Measurements from ENCODE around the gene TSPAN18.

The TSPAN18 gene

DNA sequence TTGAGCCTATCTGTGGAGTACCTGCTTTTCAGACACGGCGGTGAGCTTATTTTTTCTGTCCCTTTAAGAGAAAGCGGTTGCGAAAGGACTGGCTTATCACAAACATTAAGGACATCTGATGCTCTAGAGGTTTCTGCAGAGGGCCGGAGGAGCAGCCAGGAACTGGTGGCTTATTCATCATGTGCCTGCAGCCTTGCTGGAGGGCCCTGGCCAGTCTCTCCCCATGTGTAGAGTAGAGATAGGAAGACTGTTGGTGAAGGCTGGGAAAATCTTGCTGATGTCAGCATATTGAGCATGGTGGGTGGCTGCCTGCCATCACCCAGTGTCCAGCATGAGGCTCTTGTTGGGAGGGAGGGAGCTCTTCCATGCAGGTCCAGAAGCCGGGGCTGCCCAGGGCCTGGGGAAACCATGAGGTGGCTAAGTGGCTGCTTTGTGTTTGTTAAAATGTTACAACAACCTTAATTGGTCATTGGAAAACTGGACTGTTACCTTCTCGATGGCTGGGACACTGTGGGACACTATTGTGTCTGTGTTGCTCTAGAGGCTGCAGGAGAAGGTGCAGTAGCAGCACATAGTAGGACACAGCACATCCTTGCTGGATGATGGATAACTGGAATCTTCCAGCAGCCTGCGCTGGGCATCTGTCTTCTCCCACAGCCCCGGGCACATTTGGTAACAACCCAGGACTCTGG is 54.3 kb downstream of the TSPAN18 start:
- DNase-seq = peak; percentile 98

- peak; percentile 54 for DNase-seq
Observed at GRCh38 chr11:44781655-44782054, 54.9 kb downstream of the TSPAN18 start.

- peak; percentile 53 for DNase-seq
Observed at GRCh38 chr11:44782478-44782877, 55.7 kb downstream of the TSPAN18 start.

- DNase-seq = peak; percentile 36
Observed at GRCh38 chr11:44784436-44784760, 57.6 kb downstream of the TSPAN18 start.

- no peak for DNase-seq
Observed at GRCh38 chr11:44784851-44785250, 58.1 kb downstream of the TSPAN18 start.

DNA sequence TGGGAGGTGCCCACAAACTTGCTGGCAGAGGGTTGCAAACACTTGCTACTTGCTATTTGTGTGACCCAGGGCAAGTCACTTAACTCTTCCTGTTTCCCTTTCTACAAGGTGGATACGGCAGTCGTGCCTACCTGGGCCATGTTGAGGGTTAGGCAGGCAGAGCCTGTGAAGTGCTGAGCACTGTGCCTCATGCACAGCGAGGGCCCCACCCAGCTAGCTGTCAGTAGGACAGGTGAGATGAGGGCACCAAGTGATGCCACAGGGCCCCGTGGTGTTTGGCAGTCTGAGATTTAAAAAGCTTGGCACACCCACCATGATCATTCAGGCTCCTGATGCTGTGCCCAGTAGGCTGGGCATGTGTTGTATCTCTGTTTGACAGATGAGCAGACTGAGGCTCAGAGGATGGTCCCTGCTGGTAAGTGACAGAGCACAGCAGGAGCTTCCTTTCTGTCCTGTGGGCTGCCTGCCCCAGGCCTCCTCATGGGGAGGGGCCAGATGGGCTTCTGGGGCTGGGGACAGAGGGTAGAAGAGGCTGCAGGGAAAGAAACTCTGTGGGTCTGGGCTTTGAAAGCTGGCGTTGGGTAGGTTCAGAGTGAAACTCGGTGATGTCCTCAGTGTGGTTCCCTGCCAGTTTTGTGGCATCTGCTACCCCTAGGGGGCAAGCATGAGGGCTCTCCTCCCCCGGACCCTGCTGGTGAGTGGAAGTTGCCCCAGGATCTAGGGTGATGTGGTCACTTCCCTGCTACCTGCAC is 59.3 kb downstream of the TSPAN18 start:
- peak; percentile 58 for DNase-seq

- no peak for DNase-seq
Observed at GRCh38 chr11:44787070-44787469, 60.3 kb downstream of the TSPAN18 start.

DNA sequence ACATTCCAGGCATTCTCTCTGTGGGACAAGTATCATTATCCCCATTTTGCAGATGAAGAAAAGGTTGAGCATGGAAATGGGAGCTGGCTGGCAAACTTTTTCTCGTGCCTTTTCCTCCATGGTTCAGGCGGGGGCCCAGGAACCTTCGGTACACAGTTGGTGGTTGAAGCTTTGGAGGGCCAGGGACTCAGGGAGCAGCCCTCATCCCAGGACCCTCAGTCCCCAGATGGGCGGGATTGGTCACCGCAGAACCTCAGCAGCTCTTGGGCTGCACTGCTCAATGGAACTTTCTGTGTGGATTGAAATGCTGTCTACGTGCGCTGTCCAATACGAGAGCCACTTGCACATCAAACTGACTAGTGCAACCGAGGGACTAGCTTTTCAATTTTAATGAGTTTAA is 61.2 kb downstream of the TSPAN18 start:
- DNase-seq = no peak

DNA sequence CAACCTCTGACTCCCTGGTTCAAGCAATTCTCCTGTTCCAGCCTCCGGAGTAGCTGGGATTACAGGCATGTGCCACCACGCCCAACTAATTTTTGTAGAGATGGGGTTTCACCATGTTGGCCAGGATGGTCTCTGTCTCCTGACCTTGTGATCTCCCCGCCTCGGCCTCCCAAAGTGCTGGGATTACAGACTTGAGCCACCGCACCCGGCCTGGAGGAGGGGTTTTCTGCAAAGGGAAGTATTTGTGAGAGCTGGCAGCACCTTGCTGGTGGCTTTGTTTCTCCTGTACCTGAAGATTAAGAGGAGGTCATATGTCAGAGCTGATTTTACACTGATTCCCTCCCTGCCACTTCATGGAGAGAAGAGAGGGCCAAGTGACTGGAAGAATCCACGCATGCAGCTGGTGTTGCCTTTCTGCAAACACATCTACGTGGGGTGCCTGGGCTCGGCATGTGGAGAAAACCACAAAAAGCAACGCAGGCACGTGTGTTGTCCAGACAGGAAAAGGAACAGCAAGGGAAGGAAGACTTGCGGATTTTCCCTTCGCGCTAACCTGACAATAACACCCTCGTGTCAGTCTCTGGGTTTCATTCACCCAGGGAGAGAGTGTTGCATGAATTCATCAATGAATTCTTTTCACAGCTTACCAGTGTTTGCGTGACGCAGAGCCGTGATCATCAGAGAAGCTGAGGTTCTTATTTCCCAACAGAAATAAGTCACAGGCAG is 61.9 kb downstream of the TSPAN18 start:
- DNase-seq = no peak

DNA sequence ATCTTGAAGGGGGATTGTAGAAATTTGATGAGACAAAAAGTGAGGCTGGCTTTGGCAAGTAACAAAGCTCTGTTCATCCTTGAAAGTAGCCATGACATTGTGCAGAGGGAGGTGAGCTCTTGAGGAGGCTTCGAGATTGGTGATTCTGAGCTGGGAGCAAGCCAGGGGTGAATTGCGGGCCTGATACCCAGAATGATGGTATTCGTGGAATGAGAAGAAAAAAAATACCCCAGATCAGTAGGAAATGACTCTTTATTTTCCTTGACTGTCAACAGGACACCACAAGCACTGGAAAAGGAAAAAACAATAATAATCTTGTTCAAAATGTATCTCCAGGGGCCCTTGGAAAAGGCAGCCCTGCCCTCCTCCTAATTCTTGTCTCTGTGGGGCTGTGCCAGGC is 62.7 kb downstream of the TSPAN18 start:
- no peak for DNase-seq

- no peak for DNase-seq
Observed at GRCh38 chr11:44790211-44790610, 63.4 kb downstream of the TSPAN18 start.

- DNase-seq = no peak
Observed at GRCh38 chr11:44791316-44791925, 64.7 kb downstream of the TSPAN18 start.

- no peak for DNase-seq
Observed at GRCh38 chr11:44792171-44792570, 65.4 kb downstream of the TSPAN18 start.

DNA sequence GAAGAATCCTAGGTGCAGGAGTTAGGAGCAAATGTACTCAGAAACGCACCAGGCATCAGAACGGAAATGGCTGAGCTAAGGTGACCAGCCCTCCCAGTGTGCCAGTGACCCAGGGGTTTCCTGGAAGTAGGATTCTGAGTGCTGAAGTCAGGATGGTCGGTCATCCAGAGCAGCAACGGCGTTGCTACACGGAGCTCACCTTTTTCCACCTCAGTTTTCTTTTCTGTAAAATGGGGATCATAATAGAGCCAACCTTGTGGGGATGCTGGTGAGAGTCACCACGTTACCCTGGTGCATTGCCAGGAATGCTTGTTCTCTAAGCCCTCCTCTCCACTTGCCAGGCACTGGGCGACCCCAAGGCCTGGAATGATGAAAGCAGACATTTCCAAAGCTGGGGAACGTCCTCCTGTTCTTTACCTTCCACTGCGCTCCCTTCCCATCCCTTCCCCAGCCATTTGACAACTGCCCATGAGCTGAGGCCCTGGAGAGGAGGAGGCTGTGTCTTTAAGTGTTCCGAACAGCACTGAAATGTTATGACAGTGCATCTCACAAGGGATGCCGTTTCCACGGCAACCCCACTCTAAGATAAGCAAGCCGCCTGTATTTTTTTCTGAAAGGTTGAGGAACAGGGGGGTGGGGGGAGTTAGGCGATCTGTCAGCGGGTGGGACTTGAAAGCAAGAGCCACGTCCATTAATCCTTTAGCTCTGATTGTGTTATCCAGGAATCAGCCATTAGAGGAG is 66.8 kb downstream of the TSPAN18 start:
- DNase-seq = peak; percentile 66

GRCh38 chr11:44795803-44796535 is 69.2 kb downstream of the TSPAN18 start:
- no peak for DNase-seq

GRCh38 chr11:44797051-44797450 is 70.3 kb downstream of the TSPAN18 start:
- DNase-seq = no peak

- DNase-seq = no peak
Observed at GRCh38 chr11:44797886-44798606, 71.3 kb downstream of the TSPAN18 start.

- DNase-seq = no peak
Observed at GRCh38 chr11:44798607-44798972, 71.8 kb downstream of the TSPAN18 start.

DNA sequence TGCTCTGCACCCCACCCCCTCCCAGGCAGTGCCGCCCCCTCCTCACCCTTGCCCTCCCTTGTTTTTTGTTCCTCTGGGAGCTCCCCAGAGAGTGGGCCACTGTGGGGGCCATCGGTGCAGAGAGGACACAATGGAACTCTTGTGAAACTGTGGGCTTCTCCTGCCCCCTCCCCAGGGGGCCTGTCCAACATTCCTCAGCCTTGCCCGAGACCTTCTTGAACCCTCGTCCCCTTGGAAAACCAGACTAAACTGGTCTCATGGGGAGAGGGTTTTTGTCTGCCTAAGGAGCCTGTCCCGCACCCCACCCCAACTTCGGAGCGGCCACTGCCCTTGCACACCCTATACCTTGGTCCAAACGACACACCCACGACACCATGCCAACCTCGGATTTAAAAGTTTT is 72.2 kb downstream of the TSPAN18 start:
- DNase-seq = no peak

DNA sequence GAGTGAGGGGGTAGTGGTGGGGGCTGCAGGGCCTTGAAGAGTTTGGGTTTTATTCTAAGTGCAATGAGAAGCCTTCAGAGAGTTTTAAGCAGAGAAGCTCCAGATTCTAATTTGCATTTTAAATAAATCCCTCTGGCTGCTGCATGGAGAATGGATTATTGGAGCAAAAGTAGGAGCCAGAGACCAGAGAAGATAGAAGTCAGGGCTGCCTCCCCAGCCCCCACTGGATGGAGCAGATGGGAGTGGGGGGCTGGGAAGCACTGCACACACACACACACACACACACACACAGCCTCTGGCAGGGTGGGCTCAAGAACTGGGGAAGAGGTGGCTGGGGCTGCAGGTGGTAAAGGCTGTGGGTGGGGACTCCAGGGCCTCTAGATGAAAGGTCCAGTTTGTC is 75.6 kb downstream of the TSPAN18 start:
- no peak for DNase-seq

GRCh38 chr11:44803009-44803408 is 76.2 kb downstream of the TSPAN18 start:
- no peak for DNase-seq

Measured in hematopoietic multipotent progenitor cell treated with erythropoietin and hydrocortisone succinate and interleukin-3 and kit ligand, for 4 days (in vitro differentiated cells).